Measurements from ENCODE around the gene ERGIC3.

GRCh38 chr20:35562541-35563110 is 20.7 kb downstream of the ERGIC3 start:
- TF ChIP-seq CTCF (IDR thresholded peaks at IDR 0.05; ENCODE audit: low read depth, low read length, poor library complexity, severe bottlenecking), result no peak
- no peak for TF ChIP-seq EZH2phosphoT487 (IDR thresholded peaks at IDR 0.05; ENCODE audit: borderline replicate concordance, low read length)
